PC-9 (cell line): ENCODE results near the gene DCAF17. TPM values are rescaled to one million over a fixed set of nuclear protein-coding genes. Genes with fewer than 3 reads are reported as not detected.

Experiments used
- BruUV-seq: library from RNA; stranded (reverse); fragments of 400-500 nt; replicated peaks from 2 replicates; lab custom pipeline; 2021; lab: Mats Ljungman, UMichigan
- CTCF ChIA-PET: fragments of 300-600 bp; sonication (Branson Sonifier 250); formaldehyde crosslinking; loops from one replicate; lab custom pipeline; 2022; ENCODE audit warnings: antibody characterized with exemption; lab: Charles Lee
- POLR2A ChIA-PET: fragments of 300-600 bp; sonication (Branson Sonifier 250); formaldehyde crosslinking; loops from one replicate; lab custom pipeline; 2022; ENCODE audit warnings: antibody characterized with exemption; ENCODE audit not compliant: unreplicated experiment; lab: Charles Lee
- DNase-seq, 2 experiments: peaks; one replicate each; pipeline versions ENCODE4 v3.0.0 to v3.0.0-alpha.2; 2015 to 2022; ENCODE audit warnings: mixed read lengths in 1 of 2
- H2AFZ ChIP-seq: fragments of 200-600 bp; sonication (generic); 2 replicates; pipeline ENCODE4 v1.8.1; 2017; ENCODE audit warnings: antibody characterized with exemption
- H3F3A ChIP-seq: fragments of 200-600 bp; sonication (generic); 2 replicates; pipeline ENCODE4 v1.8.1; 2017; ENCODE audit warnings: antibody characterized with exemption, mild to moderate bottlenecking, low read depth; ENCODE audit not compliant: insufficient read depth
- H3K27ac ChIP-seq: fragments of 200-600 bp; sonication (generic); 2 replicates; pipeline ENCODE4 v1.6.1; 2016; ENCODE audit warnings: mixed run types
- H3K27me3 ChIP-seq: fragments of 200-600 bp; sonication (generic); 2 replicates; pipeline ENCODE4 v1.6.1; 2016; ENCODE audit warnings: low read depth, mixed run types; ENCODE audit not compliant: insufficient read depth
- H3K36me3 ChIP-seq: fragments of 200-600 bp; sonication (generic); 2 replicates; pipeline ENCODE4 v1.6.1; 2016; ENCODE audit warnings: low read depth, mixed run types
- H3K4me1 ChIP-seq: fragments of 200-600 bp; sonication (generic); replicated peaks from 2 replicates; pipeline ENCODE4 v1.6.1; 2016; ENCODE audit warnings: mixed run types; ENCODE audit not compliant: insufficient read depth
- H3K4me2 ChIP-seq: fragments of 200-600 bp; sonication (generic); 2 replicates; pipeline ENCODE4 v1.6.1; 2017; ENCODE audit warnings: mixed run types
- H3K4me3 ChIP-seq: fragments of 200-600 bp; sonication (generic); 2 replicates; pipeline ENCODE4 v1.6.1; 2016; ENCODE audit warnings: mixed run types
- H3K79me2 ChIP-seq: fragments of 200-600 bp; sonication (generic); 2 replicates; pipeline ENCODE4 v1.6.1; 2017; ENCODE audit warnings: low read depth, mixed run types
- H3K9me2 ChIP-seq: fragments of 200-600 bp; sonication (generic); 2 replicates; pipeline ENCODE4 v1.8.1; 2017; ENCODE audit warnings: mild to moderate bottlenecking; ENCODE audit not compliant: insufficient read depth
- H3K9me3 ChIP-seq: fragments of 200-600 bp; sonication (generic); 2 replicates; pipeline ENCODE4 v1.8.1; 2016; ENCODE audit warnings: low read depth; ENCODE audit not compliant: insufficient read depth
- H4K20me1 ChIP-seq: fragments of 200-600 bp; sonication (generic); 2 replicates; pipeline ENCODE4 v1.8.1; 2017; ENCODE audit not compliant: insufficient read depth
- CTCF ChIP-seq: fragments of 200-600 bp; sonication (generic); conservative IDR thresholded peaks from 2 replicates; pipeline ENCODE4 v1.6.1; 2017; ENCODE audit warnings: mixed run types, antibody characterized with exemption, mild to moderate bottlenecking, moderate library complexity
- EZH2 ChIP-seq: fragments of 200-600 bp; sonication (generic); IDR thresholded peaks from 2 replicates; pipeline ENCODE4 v1.8.0; 2017; ENCODE audit warnings: antibody characterized with exemption, low read depth
- intact Hi-C: fragments of 100-400 bp; cut with micrococcal nuclease; formaldehyde crosslinking; loops from one replicate; pipeline ENCODE4 v1.10.0; 2022; ENCODE audit not compliant: unreplicated experiment
- total RNA-seq: library from RNA; stranded (reverse); gene quantifications from 2 replicates; pipeline ENCODE4 v1.2.3, GENCODE V29; 2021

The DCAF17 gene
- total RNA-seq, 1 experiment from 2014 or later, result 22.0 TPM

GRCh38 chr2:171452773-171453172, 18.7 kb downstream of the DCAF17 start:
- Histone ChIP-seq H2AFZ (no peak overlapping the region), H3K4me2 (no peak overlapping the region), H3K4me3 (no peak overlapping the region), H4K20me1 (no peaks in the 10 kb centered on the region), H3F3A (no peaks in the 10 kb centered on the region; the same call in 1 of the 2 replicates), H3K27ac (no peak overlapping the region), H3K36me3 (peaks cover 27% of the 10 kb centered on the region; the same call in 1 of the 2 replicates), H3K4me1 (no peaks in the 10 kb centered on the region), H3K27me3 (no peaks in the 10 kb centered on the region), H3K9me3 (no peaks in the 10 kb centered on the region), H3K9me2 (no peaks in the 10 kb centered on the region), H3K79me2 (no peaks in the 10 kb centered on the region)
- CTCF ChIA-PET, result no interaction called here
- POLR2A ChIA-PET, result no interaction called here
- no peak for TF ChIP-seq CTCF
- TF ChIP-seq EZH2, result no peak
- no peak for DNase-seq
- intact Hi-C loops, result no loop called here
- BruUV-seq, result no TSS peak

GRCh38 chr2:171459498-171459897, 25.5 kb downstream of the DCAF17 start:
- ChIA-PET CTCF (no interaction called here), POLR2A (no interaction called here)
- H3K27ac ChIP-seq, result no peak overlapping the region
- BruUV-seq, result no TSS peak
- peaks cover 29% of the 10 kb centered on the region for H3K36me3 ChIP-seq
- H4K20me1 ChIP-seq, result no peaks in the 10 kb centered on the region
- no peaks in the 10 kb centered on the region for H3K4me1 ChIP-seq
- no peaks in the 10 kb centered on the region for H3K27me3 ChIP-seq
- intact Hi-C loops, result no loop called here
- H3K4me3 ChIP-seq, result no peak overlapping the region
- no peak for DNase-seq
- H3F3A ChIP-seq, result no peaks in the 10 kb centered on the region
- H3K79me2 ChIP-seq, result no peaks in the 10 kb centered on the region
- H3K9me2 ChIP-seq, result no peaks in the 10 kb centered on the region
- H2AFZ ChIP-seq, result no peak overlapping the region
- no peak overlapping the region for H3K4me2 ChIP-seq
- no peak for TF ChIP-seq CTCF
- no peak for TF ChIP-seq EZH2
- H3K9me3 ChIP-seq, result no peaks in the 10 kb centered on the region

- Histone ChIP-seq H3K4me3 (no peak overlapping the region), H3K79me2 (no peaks in the 10 kb centered on the region), H2AFZ (no peak overlapping the region), H4K20me1 (no peaks in the 10 kb centered on the region), H3K36me3 (peaks cover 24% of the 10 kb centered on the region), H3K4me1 (no peaks in the 10 kb centered on the region), H3K4me2 (no peak overlapping the region), H3K27me3 (no peaks in the 10 kb centered on the region), H3K9me2 (no peaks in the 10 kb centered on the region), H3K27ac (no peak overlapping the region), H3K9me3 (no peaks in the 10 kb centered on the region), H3F3A (no peaks in the 10 kb centered on the region)
- intact Hi-C loops, result no loop called here
- no TSS peak for BruUV-seq
- DNase-seq, result no peak
- ChIA-PET CTCF (no interaction called here), POLR2A (no interaction called here)
- no peak for TF ChIP-seq CTCF
- TF ChIP-seq EZH2, result no peak
Observed at GRCh38 chr2:171460537-171460936, 26.5 kb downstream of the DCAF17 start.
